Islet of Langerhans (tissue), 1 donor: ENCODE data around the gene PDZK1IP1.

ENCODE experiments used
- FAIRE-seq: peaks from one replicate; lab custom pipeline; 2011; peaks lifted over from hg19 to GRCh38; lab: Jason Lieb, UNC

Gene PDZK1IP1, protein sequence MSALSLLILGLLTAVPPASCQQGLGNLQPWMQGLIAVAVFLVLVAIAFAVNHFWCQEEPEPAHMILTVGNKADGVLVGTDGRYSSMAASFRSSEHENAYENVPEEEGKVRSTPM

GRCh38 chr1:47189844-47190508 lies at the start of gene PDZK1IP1:
TSS of gene PDZK1IP1 (minus strand) at chr1:47190036. CDS start at chr1:47189932, 104 bp downstream.
- FAIRE-seq: no peak

- FAIRE-seq: no peak
Observed at GRCh38 chr1:47238935-47239592, 49.2 kb upstream of the PDZK1IP1 start.

DNA sequence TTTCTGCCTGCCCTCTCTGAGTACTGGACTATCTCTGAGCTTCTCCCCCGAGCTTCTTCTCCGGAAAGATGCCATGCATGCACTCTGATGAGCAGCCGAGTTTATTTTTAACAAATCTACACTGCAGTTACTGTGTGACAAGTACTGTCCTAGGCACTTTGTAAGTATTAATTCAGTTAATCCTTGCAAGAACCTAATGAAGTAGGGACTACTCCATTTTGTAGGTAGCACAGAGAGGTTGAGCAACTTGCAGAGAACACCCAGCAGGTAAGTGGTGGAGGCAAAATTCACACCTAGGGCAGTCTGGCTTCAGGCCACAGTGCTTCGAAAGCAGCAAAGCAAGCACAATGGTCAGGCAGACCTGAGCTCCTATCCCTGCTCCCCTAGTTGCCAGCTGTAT lies 46.0 kb upstream of the PDZK1IP1 start:
- FAIRE-seq: no peak

GRCh38 chr1:47235241-47235681 lies 45.4 kb upstream of the PDZK1IP1 start:
- no peak for FAIRE-seq

DNA sequence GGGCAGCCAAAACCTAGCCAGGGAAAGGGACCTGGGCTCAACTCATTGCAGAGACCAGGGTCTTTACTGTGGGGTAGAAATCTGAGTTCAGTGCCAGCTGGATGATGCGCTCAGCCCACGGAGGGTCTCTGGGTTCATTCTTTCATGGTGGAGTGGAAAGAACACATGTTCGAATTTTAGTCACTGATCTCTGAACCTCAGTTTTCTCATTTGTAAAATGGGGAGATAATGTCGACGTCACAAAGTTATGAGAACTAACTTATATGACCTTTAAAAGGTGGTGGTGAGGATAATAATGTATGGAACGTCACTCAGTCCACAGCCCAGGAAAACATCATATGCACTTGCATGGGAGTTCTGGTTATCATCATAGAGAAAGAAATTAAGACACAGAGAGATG lies 43.4 kb upstream of the PDZK1IP1 start:
- FAIRE-seq: no peak

GRCh38 chr1:47232187-47232874 lies 42.5 kb upstream of the PDZK1IP1 start, which contains the start of gene TAL1:
TSS of gene TAL1 (minus strand) at chr1:47232225. CDS start at chr1:47225888, 6,337 bp downstream.
- FAIRE-seq: no peak

GRCh38 chr1:47231301-47232186 lies 41.7 kb upstream of the PDZK1IP1 start:
- FAIRE-seq: no peak

GRCh38 chr1:47230692-47231300 lies 41.0 kb upstream of the PDZK1IP1 start:
- FAIRE-seq: no peak

DNA sequence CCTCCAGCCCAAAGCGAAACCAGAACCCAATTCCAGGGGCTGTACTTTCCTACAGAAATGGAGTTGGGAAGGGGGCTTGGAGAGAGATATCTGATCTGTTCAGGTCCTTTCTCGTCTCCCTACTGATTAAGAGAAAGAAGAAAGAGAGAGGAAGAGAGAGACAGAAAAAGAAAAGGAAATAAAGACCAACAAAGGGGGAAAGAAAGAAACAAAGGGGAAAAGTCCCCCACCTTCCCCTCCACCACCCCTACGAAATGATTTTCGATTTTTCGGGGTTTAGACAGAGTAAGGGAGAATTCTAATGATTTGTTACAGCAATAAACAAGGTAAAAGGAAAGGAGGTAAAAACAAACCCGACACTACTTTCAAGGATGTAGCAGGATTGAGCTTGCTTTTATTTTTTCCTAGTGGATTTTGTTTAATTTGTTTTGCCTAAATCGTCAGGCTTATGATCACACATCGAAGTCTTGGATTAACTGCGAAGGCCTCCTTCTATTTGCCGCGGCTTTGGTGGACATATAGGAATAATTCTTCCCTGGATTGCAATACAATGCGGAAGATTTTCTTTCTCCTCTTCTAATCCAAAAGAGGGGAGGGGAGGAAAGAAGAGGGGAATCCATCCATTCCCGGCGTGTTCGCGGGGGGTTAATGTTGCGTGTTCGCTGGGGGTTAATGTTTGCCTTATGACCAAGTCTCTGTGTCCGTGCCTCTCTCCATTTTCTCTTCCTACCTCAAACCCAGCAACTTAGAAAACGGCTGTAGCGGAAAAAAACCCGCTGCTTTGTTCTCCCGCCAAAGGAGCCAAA lies 40.3 kb upstream of the PDZK1IP1 start:
- FAIRE-seq: no peak

GRCh38 chr1:47229031-47229885 lies 39.4 kb upstream of the PDZK1IP1 start:
- FAIRE-seq: no peak

GRCh38 chr1:47228644-47229030 lies 38.8 kb upstream of the PDZK1IP1 start:
- no peak for FAIRE-seq

- FAIRE-seq: no peak
Observed at GRCh38 chr1:47227341-47228232, 37.8 kb upstream of the PDZK1IP1 start.

GRCh38 chr1:47226839-47227215 lies 37.0 kb upstream of the PDZK1IP1 start:
- no peak for FAIRE-seq

DNA sequence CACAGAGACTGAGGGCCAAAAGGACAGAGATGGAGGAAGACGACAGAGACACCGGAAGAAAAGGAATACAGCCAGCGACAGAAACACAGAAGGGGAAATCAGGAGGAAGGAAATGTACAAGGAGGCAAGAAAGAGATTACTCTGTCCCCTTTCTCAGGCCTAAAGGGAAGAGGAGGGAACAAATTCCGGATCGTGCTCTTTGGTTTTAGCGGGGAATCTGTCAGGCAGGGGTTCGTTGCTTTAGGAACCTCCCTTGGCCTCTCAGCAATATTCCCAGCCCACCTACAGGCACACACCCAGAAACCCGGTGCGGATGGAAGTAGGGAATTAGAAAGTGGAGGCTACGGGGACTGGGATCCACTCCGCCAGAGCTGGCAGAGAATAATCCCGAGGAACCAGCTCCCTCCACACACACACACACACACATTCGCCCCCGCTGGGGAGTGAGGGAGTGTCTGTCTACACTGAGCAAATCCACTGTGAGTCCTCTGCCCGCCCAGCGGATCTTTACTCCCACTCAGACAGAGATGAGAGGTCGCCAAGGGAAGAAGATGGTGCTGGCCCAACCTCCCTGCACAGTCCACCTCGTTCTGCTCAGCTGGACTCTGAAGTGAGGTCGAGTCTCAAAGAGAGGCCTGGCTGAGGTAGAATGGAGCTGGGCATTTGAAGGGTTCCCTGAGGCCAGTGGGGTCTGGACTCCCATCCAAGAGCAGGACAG lies 36.4 kb upstream of the PDZK1IP1 start:
- FAIRE-seq: no peak

DNA sequence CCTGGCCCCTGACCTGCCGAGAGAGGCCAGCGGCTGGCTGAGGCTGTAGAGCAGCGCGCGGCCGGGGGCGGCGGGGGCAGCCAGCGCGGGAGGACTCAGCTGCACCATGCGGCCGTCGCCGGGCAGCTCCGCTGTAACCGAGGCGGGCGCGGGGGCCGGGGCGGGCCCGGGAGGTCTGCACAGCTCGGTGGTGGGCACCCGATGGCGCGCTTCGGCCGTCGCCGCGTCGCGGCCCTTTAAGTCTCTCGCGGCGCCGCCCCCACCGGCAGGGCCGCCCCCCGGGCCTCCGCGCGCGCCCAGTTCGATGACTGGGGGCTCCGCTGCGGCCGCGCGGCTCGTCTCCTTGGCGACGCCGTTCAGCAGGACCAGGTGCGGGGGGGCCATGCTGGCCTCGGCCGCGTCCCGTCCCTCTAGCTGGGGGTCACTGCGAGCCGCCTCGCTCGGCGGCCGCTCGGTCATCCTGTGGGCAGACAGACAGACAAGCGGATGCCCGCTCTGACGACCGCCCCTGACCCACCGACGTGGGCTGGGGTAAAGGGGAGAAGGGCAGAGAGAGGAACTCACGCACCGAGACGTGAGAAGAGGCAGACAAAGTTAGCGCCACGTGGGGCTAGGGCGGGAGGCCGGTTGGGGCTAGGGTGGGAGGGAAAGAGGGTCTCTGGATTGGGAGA lies 35.7 kb upstream of the PDZK1IP1 start:
- no peak for FAIRE-seq

- FAIRE-seq: no peak
Observed at GRCh38 chr1:47224676-47225399, 35.0 kb upstream of the PDZK1IP1 start.
